Measurements from ENCODE around the gene CXCL11.
"Not testable (repeated sequence)": the region's sequence is repeated elsewhere in the genome, so short reads cannot be mapped to it uniquely, and the experiment has no call there.

GRCh38 chr4:76050560-76051050 is 14.7 kb upstream of the CXCL11 start:
- not testable (repeated sequence) for TF ChIP-seq EZH2 (IDR thresholded peaks at IDR 0.05; ENCODE audit: insufficient read depth, poor library complexity, severe bottlenecking); EZH2phosphoT487 (IDR thresholded peaks at IDR 0.05; ENCODE audit: insufficient read depth, low read depth)

Data from GM23248 (cell line).